NCI-H1436 (cell line): ENCODE results near the gene PRX.
A peak's percentile ranks its signal among the peaks of the same experiment; 100 is the strongest.
"Not testable (repeated sequence)": the region's sequence is repeated elsewhere in the genome, so short reads cannot be mapped to it uniquely, and the experiment has no call there.

Experiments used
- DNase-seq: peaks from one replicate; lab custom pipeline; 2025; lab: John Stamatoyannopoulos, UW

Gene PRX, protein sequence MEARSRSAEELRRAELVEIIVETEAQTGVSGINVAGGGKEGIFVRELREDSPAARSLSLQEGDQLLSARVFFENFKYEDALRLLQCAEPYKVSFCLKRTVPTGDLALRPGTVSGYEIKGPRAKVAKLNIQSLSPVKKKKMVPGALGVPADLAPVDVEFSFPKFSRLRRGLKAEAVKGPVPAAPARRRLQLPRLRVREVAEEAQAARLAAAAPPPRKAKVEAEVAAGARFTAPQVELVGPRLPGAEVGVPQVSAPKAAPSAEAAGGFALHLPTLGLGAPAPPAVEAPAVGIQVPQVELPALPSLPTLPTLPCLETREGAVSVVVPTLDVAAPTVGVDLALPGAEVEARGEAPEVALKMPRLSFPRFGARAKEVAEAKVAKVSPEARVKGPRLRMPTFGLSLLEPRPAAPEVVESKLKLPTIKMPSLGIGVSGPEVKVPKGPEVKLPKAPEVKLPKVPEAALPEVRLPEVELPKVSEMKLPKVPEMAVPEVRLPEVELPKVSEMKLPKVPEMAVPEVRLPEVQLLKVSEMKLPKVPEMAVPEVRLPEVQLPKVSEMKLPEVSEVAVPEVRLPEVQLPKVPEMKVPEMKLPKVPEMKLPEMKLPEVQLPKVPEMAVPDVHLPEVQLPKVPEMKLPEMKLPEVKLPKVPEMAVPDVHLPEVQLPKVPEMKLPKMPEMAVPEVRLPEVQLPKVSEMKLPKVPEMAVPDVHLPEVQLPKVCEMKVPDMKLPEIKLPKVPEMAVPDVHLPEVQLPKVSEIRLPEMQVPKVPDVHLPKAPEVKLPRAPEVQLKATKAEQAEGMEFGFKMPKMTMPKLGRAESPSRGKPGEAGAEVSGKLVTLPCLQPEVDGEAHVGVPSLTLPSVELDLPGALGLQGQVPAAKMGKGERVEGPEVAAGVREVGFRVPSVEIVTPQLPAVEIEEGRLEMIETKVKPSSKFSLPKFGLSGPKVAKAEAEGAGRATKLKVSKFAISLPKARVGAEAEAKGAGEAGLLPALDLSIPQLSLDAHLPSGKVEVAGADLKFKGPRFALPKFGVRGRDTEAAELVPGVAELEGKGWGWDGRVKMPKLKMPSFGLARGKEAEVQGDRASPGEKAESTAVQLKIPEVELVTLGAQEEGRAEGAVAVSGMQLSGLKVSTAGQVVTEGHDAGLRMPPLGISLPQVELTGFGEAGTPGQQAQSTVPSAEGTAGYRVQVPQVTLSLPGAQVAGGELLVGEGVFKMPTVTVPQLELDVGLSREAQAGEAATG (N-terminal part only)

DNA sequence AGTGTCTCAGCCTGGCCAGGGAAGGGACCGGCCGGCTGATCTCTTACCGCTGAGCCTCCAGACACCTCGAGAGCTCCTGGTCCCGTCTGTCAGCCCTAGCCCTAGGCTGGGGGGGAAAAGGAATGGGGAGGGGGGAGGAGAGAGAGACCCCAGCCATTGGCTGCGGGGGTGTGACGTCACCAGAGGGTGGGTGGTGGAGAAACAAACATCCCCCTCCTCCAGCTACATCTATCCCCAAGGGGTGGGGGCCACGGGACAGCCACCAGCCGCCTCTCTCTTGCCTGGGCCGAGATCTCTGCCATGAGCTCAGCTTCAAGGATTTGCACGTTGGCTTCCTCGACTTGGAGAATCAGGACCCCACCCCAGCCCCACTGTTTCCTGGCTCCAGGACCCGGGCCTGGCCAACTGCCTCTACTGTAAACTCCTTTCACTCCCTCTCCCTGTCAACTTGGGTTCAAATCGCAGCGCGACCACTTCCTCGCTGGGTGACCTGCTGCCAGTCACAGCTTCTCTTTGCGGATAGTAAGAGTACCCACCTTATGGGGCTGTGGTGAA, at the start of gene PRX:
Gene PRX (minus strand): TSS at position 88 of the 555 bp plus-strand sequence. CDS start 5,446 bp downstream, outside the sequence.
- no peak for DNase-seq

DNA sequence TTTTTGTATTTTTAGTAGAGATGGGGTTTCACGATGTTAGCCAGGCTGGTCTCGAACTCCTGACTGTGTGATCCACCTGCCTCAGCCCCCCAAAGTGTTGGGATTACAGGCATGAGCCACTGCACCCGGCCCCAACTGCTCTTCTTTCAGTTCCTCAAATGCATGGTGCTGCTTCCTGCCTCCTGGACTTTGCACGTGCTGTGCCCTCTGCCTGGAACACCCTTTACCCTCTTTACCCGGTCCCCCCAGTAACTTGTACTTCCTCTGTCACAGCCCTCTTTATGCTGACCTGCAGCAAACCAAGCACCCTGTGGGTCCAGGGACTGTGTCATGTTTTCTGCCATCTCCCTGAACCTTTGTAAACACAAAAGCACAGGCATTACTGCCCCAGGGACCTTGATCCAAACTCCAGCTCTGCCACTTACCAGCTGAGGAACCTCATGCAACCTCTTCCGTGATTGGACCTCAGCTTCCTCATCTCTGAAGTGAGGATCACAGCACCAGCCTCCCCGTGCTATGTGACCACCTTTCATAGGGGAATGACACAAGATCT, 48.6 kb upstream of the PRX start:
- DNase-seq: no peak

DNA sequence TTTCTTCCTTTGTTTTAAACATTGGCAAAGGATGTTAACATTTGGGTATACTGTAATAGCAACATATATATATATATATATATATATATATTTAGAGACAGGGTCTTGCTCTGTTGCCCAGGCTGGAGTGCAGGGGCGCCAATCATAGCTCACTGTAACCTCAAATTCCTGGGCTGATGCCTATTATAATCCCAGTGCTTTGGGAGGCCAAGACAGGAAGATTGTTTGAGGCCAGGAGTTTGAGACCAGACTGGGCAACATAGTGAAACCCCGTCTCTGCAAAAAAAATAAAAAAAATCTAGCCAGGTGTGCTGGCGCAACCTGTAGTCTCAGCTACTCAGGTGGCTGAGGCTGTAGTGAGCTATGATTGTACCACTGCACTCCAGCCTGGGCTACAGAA, 47.0 kb upstream of the PRX start:
- DNase-seq: no peak

- no peak for DNase-seq
These were observed 45.4 kb upstream of the PRX start for GRCh38 chr19:40458597-40458974.

GRCh38 chr19:40457953-40458596, 44.9 kb upstream of the PRX start:
- DNase-seq: no peak

DNA sequence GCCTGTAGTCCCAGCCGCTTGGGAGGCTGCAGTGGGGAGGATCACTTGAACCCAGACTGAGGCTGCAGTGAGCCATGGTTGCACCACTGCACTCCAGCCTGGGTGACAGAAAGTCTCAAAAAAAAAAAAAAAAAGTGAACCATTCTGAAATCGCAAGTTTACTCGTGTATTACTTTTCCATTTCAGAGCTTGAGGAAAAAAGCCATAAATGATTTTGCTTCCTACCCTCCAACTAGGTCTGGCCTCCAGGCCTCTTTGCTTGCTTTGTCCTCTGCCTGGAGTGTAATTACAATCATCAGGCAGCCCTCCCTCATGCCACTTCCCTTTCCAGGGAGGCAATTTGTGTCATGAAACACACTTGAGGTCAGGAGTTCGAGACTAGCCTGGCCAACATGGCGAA, 43.9 kb upstream of the PRX start:
- no peak for DNase-seq

DNA sequence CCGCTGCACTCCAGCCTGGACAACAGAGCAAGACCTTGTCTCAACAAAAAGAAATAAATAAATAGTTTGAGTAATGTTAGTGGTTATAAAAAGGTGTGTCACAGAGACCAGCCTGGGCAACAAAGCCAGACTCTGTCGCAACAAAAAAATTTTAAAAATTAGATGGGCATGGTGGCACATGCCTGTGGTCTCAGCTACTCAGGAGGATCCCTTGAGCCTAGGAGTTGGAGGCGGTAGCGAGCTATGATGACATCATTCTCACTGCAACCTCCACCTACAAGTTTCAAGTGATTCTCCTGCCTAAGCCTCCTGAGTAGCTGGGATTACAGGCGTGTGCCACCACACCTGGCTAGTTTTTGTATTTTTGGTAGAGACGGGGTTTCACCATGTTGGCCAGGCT, 40.8 kb upstream of the PRX start:
- not testable (repeated sequence) for DNase-seq

- DNase-seq: no peak
These were observed 40.1 kb upstream of the PRX start for GRCh38 chr19:40453151-40453735.

GRCh38 chr19:40452016-40452415, 38.8 kb upstream of the PRX start:
- DNase-seq: no peak

GRCh38 chr19:40450664-40451063, 37.5 kb upstream of the PRX start:
- no peak for DNase-seq

- no peak for DNase-seq
These were observed 36.3 kb upstream of the PRX start for GRCh38 chr19:40449506-40449905.

- no peak for DNase-seq
These were observed 33.1 kb upstream of the PRX start for GRCh38 chr19:40446263-40446784.

- no peak for DNase-seq
These were observed 32.6 kb upstream of the PRX start for GRCh38 chr19:40445780-40446262.

- DNase-seq: no peak
These were observed 31.7 kb upstream of the PRX start for GRCh38 chr19:40444825-40445312.

DNA sequence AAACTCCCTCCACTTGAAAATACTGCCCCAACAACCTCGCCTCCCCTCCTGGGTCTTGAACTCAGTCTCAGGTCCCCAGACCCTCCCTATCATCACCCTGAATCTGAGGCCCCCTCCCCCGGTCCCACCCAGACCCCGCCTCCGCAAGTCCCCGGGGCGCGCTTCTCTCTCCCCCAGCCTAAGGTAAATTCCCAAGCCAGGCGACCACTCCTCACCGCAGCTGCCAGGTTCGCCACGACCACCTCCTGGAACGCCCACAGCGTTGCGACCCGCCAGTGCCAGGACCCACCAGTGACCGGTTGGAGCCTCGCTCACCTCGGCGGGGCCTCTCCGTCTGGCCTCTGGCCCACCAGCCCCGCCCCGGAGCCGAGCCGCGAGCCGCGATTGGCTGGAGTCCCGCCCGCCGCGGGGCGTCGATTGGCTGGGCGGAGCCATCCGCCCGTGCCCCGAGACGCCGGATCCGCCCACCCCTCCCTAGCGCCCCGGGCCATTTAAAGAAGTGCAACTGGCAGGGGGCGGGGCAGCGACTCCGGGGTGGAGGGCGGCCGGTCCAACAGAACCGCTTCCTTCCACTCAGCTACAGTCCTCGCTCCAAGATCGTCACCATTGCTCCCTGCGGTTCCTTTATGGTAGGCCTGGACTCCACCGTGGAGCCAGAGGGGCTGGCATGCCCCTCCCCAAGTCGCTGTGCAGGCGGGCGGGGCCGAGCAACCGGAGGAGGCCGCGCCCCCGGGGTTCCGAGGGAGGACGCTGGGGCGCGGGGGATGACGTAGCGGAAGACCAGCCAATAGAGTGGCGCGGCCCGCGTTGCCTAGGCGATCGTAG, 31.0 kb upstream of the PRX start, which contains the start of gene SERTAD3:
Gene SERTAD3 (minus strand): TSS at position 336 of the 825 bp plus-strand sequence. CDS start 2,255 bp downstream, outside the sequence.
- peak; percentile 96 for DNase-seq

GRCh38 chr19:40443131-40443999, 30.2 kb upstream of the PRX start:
- peak; percentile 99 for DNase-seq

DNA sequence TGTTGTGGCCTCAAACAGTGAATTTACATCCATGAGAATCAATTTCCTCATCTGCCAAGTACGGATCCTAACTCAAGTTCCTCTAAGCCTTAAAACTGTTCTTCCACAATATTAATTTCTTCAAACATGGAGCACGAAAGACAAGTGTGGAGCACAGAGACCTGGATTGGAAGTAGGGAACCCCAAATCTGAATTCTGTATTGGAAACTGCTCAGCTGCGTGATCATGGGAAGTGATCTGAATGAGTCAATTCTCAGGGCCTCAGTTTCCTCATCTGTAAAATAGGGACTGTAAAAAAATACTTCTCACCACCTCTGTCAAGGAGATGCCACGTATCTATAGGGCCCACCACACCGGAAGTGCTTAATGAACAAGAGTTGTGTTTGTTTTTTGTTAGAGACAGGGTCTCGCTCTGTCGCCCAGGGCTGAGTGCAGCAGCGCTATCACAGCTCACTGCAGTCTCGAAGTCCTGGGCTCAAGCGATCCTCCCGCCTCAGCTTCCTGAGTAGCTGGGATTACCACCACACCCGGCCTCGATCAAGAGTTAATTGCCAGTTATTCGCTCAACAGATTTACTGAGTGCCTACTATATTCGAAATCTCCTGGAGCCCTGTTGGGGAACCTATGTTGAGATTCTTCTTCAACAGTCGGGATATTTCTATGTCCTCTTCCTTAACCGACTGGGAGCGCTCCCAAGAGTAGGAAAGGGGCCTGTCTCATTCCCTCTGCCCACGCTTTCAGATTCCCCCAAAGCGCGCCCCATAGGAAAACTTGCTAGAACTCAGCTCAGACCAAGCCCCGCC, 29.4 kb upstream of the PRX start:
- no peak for DNase-seq
